ENCODE measurements around the gene PROX2. TPM values are rescaled to one million over a fixed set of nuclear protein-coding genes. Genes with fewer than 3 reads are reported as not detected.

The PROX2 gene
- total RNA-seq, 6 experiments from 2014 or later: not detected

- no peak overlapping the region for H3K4me3 ChIP-seq
- H3K27ac ChIP-seq: no peak overlapping the region
- DNase-seq (peak in 1 of 3 donors; percentile 57), ATAC-seq (peak; percentile 52 to 81 (median 55))
- no CpG with 5 or more reads among the region's 1 CpG for WGBS (ENCODE audit: insufficient coverage, low coverage, low lambda C conversion rate, missing lambda C conversion rate)
- no peaks in the 10 kb centered on the region for H3K9me3 ChIP-seq
- no peaks in the 10 kb centered on the region for H3K27me3 ChIP-seq
- no peaks in the 10 kb centered on the region for H3K36me3 ChIP-seq
- TF ChIP-seq POLR2A (IDR thresholded peaks at IDR 0.05) (no peak), CTCF (IDR thresholded peaks at IDR 0.05) (no peak)
- H3K4me1 ChIP-seq: peaks cover 0 to 23% (median 9%) of the 10 kb centered on the region in 4 donors
- intact Hi-C loops (cut with DNase I): no loop called here
These were observed 19.6 kb downstream of the PROX2 start for GRCh38 chr14:74856366-74856765.

- ATAC-seq: no peak
- 59% methylated on average over 4 of the region's 4 CpGs for WGBS (ENCODE audit: insufficient coverage, low coverage, low lambda C conversion rate, missing lambda C conversion rate)
- H3K9me3 ChIP-seq: no peaks in the 10 kb centered on the region
- no peak overlapping the region for H3K4me3 ChIP-seq
- intact Hi-C loops (cut with DNase I): no loop called here
- no peaks in the 10 kb centered on the region for H3K36me3 ChIP-seq
- no peak for TF ChIP-seq CTCF (IDR thresholded peaks at IDR 0.05)
- no peak for TF ChIP-seq POLR2A (IDR thresholded peaks at IDR 0.05)
- DNase-seq: no peak
- H3K27me3 ChIP-seq: no peaks in the 10 kb centered on the region
- H3K4me1 ChIP-seq: peaks cover 0 to 23% (median 9%) of the 10 kb centered on the region in 4 donors
- no peak overlapping the region for H3K27ac ChIP-seq
These were observed 20.0 kb downstream of the PROX2 start for GRCh38 chr14:74855945-74856344.

- ATAC-seq: no peak
- Histone ChIP-seq H3K9me3 (no peaks in the 10 kb centered on the region), H3K36me3 (no peaks in the 10 kb centered on the region), H3K4me1 (peaks cover 0 to 23% (median 9%) of the 10 kb centered on the region in 4 donors), H3K27ac (no peak overlapping the region), H3K4me3 (no peak overlapping the region), H3K27me3 (no peaks in the 10 kb centered on the region)
- intact Hi-C loops (cut with DNase I): no loop called here
- no peak for DNase-seq
- TF ChIP-seq CTCF (IDR thresholded peaks at IDR 0.05) (no peak), POLR2A (IDR thresholded peaks at IDR 0.05) (no peak)
- 43% methylated on average over 3 of the region's 7 CpGs for WGBS (ENCODE audit: insufficient coverage, low coverage, low lambda C conversion rate, missing lambda C conversion rate)
These were observed 20.9 kb downstream of the PROX2 start for GRCh38 chr14:74855021-74855420.

- WGBS (ENCODE audit: insufficient coverage, low coverage, low lambda C conversion rate, missing lambda C conversion rate): 23% methylated on average over 2 of the region's 4 CpGs
- H3K4me1 ChIP-seq: peaks cover 0 to 23% (median 9%) of the 10 kb centered on the region in 4 donors
- H3K36me3 ChIP-seq: no peaks in the 10 kb centered on the region
- no peak overlapping the region for H3K4me3 ChIP-seq
- intact Hi-C loops (cut with DNase I): no loop called here
- H3K27ac ChIP-seq: no peak overlapping the region
- H3K9me3 ChIP-seq: no peaks in the 10 kb centered on the region
- no peak for DNase-seq
- H3K27me3 ChIP-seq: no peaks in the 10 kb centered on the region
- no peak for ATAC-seq
- no peak for TF ChIP-seq CTCF (IDR thresholded peaks at IDR 0.05)
- TF ChIP-seq POLR2A (IDR thresholded peaks at IDR 0.05): no peak
These were observed 22.4 kb downstream of the PROX2 start for GRCh38 chr14:74853581-74853980.
